HCT116 (cell line): ENCODE results near the gene PLEKHJ1. TPM values are rescaled to one million over a fixed set of nuclear protein-coding genes. Genes with fewer than 3 reads are reported as not detected.
A peak's percentile ranks its signal among the peaks of the same experiment; 100 is the strongest.

Source experiments
- ATAC-seq: fragments of 200-7000 bp; cut with Tn5 transposase; 2 replicates; pipeline ENCODE4 v1.9.1; 2020; ENCODE audit warnings: mild to moderate bottlenecking, moderate library complexity
- BruUV-seq: library from RNA; stranded (reverse); fragments of 400-500 nt; replicated peaks from 2 replicates; lab custom pipeline; 2021; lab: Mats Ljungman, UMichigan
- CTCF ChIA-PET: fragments of 300-600 bp; sonication (Branson Sonifier 250); formaldehyde crosslinking; loops from one replicate; lab custom pipeline; 2021; ENCODE audit warnings: antibody characterized with exemption; lab: Charles Lee
- POLR2A ChIA-PET: fragments of 300-600, 350-600 bp; sonication (Branson Sonifier 250); formaldehyde crosslinking; loops from one replicate; lab custom pipeline; 2021; ENCODE audit warnings: antibody characterized with exemption; lab: Charles Lee
- RAD21 ChIA-PET, 2 experiments: fragments of 300-600 bp; sonication (Branson Sonifier 250); formaldehyde crosslinking; loops; one replicate each; lab custom pipeline; 2023; ENCODE audit warnings: low total read pairs in 2 of 2; ENCODE audit not compliant: uncharacterized antibody in 2 of 2, unreplicated experiment in 2 of 2, low non-redundant PET in 1 of 2; lab: Charles Lee
- DNase-seq: peaks from one replicate; pipeline ENCODE4 v3.0.0-alpha.2; 2010; ENCODE audit warnings: low read depth, low spot score
- H2AFZ ChIP-seq: fragments of 200-600 bp; shearing (Covaris generic), sonication (generic); 2 replicates; pipeline ENCODE4 v1.6.1; 2017; ENCODE audit warnings: low read depth, mixed run types, mixed read lengths, antibody characterized with exemption, low read length; ENCODE audit not compliant: poor library complexity, severe bottlenecking
- H3K27ac ChIP-seq: 2 replicates; pipeline ENCODE4 v1.5.1; 2012; ENCODE audit warnings: low read depth, low read length
- H3K27me3 ChIP-seq: fragments of 200-600 bp; sonication (generic); 2 replicates; pipeline ENCODE4 v1.6.1; 2016; ENCODE audit warnings: mixed run types, low read length, mixed read lengths; ENCODE audit not compliant: insufficient read depth
- H3K36me3 ChIP-seq, 2 experiments: fragments of 200-500 bp in 1 of 2; fragments of 200-600 bp in 1 of 2; sonication (Bioruptor generic) in 1 of 2; sonication (generic) in 1 of 2; 2 replicates each; pipeline versions ENCODE4 v1.5.1 to v1.6.1; 2014 to 2016; ENCODE audit warnings: low read length in 2 of 2, inconsistent platforms in 1 of 2, mixed read lengths in 1 of 2, mixed run types in 1 of 2; ENCODE audit not compliant: insufficient read depth in 2 of 2, control insufficient read depth in 1 of 2
- H3K4me1 ChIP-seq, 2 experiments: fragments of 200-600 bp in 1 of 2; sonication (generic) in 1 of 2; 2 replicates each; pipeline versions ENCODE4 v1.5.1 to v1.6.1; 2012 to 2017; ENCODE audit warnings: low read length in 2 of 2, inconsistent platforms in 1 of 2, mild to moderate bottlenecking in 1 of 2, mixed read lengths in 1 of 2, mixed run types in 1 of 2, moderate library complexity in 1 of 2; ENCODE audit not compliant: insufficient read depth in 2 of 2, control insufficient read depth in 1 of 2
- H3K4me2 ChIP-seq: fragments of 200-600 bp; sonication (generic); 2 replicates; pipeline ENCODE4 v1.6.1; 2017; ENCODE audit warnings: mixed run types, low read length, mixed read lengths
- H3K4me3 ChIP-seq, 2 experiments: fragments of 200-600 bp in 1 of 2; sonication (generic) in 1 of 2; replicated peaks in 1 of 2; 2 replicates each; pipeline ENCODE4 v1.5.1; 2011 to 2016; ENCODE audit warnings: low read length in 2 of 2, control low read depth in 1 of 2, low read depth in 1 of 2, mild to moderate bottlenecking in 1 of 2, mixed read lengths in 1 of 2, mixed run types in 1 of 2
- H3K79me2 ChIP-seq: fragments of 200-600 bp; sonication (generic); 2 replicates; pipeline ENCODE4 v1.6.1; 2017; ENCODE audit warnings: mild to moderate bottlenecking, mixed run types, low read length, moderate library complexity, mixed read lengths; ENCODE audit not compliant: insufficient read depth
- H3K9ac ChIP-seq: fragments of 200-600 bp; sonication (generic); 2 replicates; pipeline ENCODE4 v1.6.1; 2016; ENCODE audit warnings: low read length, mixed read lengths
- H3K9me2 ChIP-seq: fragments of 200-600 bp; sonication (generic), shearing (Covaris generic); 2 replicates; pipeline ENCODE4 v1.6.1; 2017; ENCODE audit warnings: mixed run types, mild to moderate bottlenecking, moderate library complexity; ENCODE audit not compliant: insufficient read depth
- H3K9me3 ChIP-seq, 2 experiments: fragments of 200-500 bp in 1 of 2; fragments of 200-600 bp in 1 of 2; sonication (Bioruptor generic) in 1 of 2; sonication (generic) in 1 of 2; 2 replicates each; pipeline ENCODE4 v1.6.1; 2014 to 2017; ENCODE audit warnings: low read length in 2 of 2, mixed read lengths in 2 of 2, inconsistent platforms in 1 of 2, low read depth in 1 of 2, mild to moderate bottlenecking in 1 of 2, mixed run types in 1 of 2, moderate library complexity in 1 of 2; ENCODE audit not compliant: control insufficient read depth in 1 of 2, insufficient read depth in 1 of 2
- H4K20me1 ChIP-seq: fragments of 200-600 bp; sonication (generic), shearing (Covaris generic); 2 replicates; pipeline ENCODE4 v1.6.1; 2017; ENCODE audit warnings: mixed run types, mild to moderate bottlenecking, moderate library complexity; ENCODE audit not compliant: insufficient read depth
- CBX3 ChIP-seq: IDR thresholded peaks from 2 replicates; pipeline ENCODE4 v1.6.1; 2012; ENCODE audit warnings: low read depth
- CEBPB ChIP-seq: IDR thresholded peaks from 2 replicates; pipeline ENCODE4 v1.6.1; 2012; ENCODE audit warnings: low read depth
- EGR1 ChIP-seq: IDR thresholded peaks from 2 replicates; pipeline ENCODE4 v1.6.1; 2012; ENCODE audit warnings: low read depth
- ELF1 ChIP-seq: IDR thresholded peaks from 2 replicates; pipeline ENCODE4 v1.6.1; 2012; ENCODE audit warnings: low read depth, borderline replicate concordance
- EZH2phosphoT487 ChIP-seq: fragments of 200-600 bp; IDR thresholded peaks from 2 replicates; pipeline ENCODE4 v1.6.1; 2018; ENCODE audit warnings: antibody characterized with exemption, borderline replicate concordance
- JUND ChIP-seq: IDR thresholded peaks from 2 replicates; pipeline ENCODE4 v1.6.1; 2012
- POLR2A ChIP-seq: IDR thresholded peaks from 2 replicates; pipeline ENCODE4 v1.7.0; 2011; ENCODE audit warnings: borderline replicate concordance; ENCODE audit not compliant: insufficient read depth, insufficient read length; ENCODE audit errors: extremely low read depth
- POLR2AphosphoS5 ChIP-seq: IDR thresholded peaks from 2 replicates; pipeline ENCODE4 v1.6.1; 2011; ENCODE audit warnings: mild to moderate bottlenecking, low read depth, low read length, moderate library complexity
- RAD21 ChIP-seq: IDR thresholded peaks from 2 replicates; pipeline ENCODE4 v1.6.1; 2012; ENCODE audit warnings: low read depth, mild to moderate bottlenecking
- SP1 ChIP-seq: IDR thresholded peaks from 2 replicates; pipeline ENCODE4 v1.6.1; 2012; ENCODE audit warnings: low read depth
- ZFX ChIP-seq: fragments of 450-650 bp; IDR thresholded peaks from 2 replicates; pipeline ENCODE4 v1.6.1; 2017
- ZNF274 ChIP-seq: fragments of 200-500 bp; sonication (Bioruptor generic); IDR thresholded peaks from 2 replicates; pipeline ENCODE4 v1.6.1; 2014; ENCODE audit warnings: mild to moderate bottlenecking, low read depth, low read length, inconsistent platforms
- intact Hi-C: fragments of 100-400 bp; cut with micrococcal nuclease; formaldehyde crosslinking; loops from 2 replicates; pipeline ENCODE4 v1.10.0; 2022
- total RNA-seq: library from RNA; stranded (reverse); gene quantifications from one replicate; pipeline ENCODE4 v1.2.1, GENCODE V29; 2021; ENCODE audit not compliant: unreplicated experiment
- TF ChIP-seq, protein P1 (sequence below), 3 experiments: fragments of 200-600 bp in 1 of 3; sonication (generic) in 1 of 3; IDR thresholded peaks in 2 of 3; conservative IDR thresholded peaks in 1 of 3; 2 replicates each; pipeline ENCODE4 v1.5.1; 2012 to 2017; ENCODE audit warnings: low read depth in 2 of 3, low read length in 2 of 3, antibody characterized with exemption in 1 of 3, borderline replicate concordance in 1 of 3, control low read depth in 1 of 3, mild to moderate bottlenecking in 1 of 3, mixed read lengths in 1 of 3, mixed run types in 1 of 3, moderate library complexity in 1 of 3; ENCODE audit not compliant: insufficient read depth in 1 of 3
- TF ChIP-seq, protein P2 (sequence below): IDR thresholded peaks from 2 replicates; pipeline ENCODE4 v1.6.1; 2012

The PLEKHJ1 gene
- total RNA-seq, 1 experiment from 2014 or later: 88.2 TPM

DNA sequence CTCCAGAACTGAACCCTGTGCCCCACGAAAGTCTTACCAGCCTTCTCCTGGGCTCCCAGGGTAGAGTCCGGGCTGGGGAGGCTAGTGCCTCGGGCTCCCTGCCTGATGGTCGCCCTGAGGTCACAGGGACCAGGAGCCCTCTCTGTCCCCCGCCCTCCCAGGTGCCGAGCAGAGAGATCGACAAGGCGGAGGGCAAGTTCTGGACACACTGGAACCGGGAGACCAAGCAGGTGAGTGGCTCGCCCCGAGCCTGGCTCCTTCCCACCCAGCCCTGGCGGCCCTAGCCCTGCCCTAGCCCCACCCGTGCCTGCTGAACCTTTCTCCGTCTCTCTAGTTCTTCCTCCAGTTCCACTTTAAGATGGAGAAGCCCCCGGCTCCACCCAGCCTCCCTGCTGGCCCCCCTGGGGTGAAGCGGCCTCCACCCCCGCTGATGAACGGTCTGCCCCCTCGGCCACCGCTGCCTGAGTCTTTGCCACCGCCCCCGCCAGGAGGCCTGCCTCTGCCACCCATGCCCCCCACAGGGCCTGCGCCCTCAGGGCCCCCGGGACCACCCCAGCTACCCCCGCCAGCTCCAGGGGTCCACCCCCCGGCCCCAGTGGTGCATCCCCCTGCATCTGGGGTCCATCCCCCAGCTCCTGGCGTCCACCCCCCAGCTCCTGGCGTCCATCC, 11.4 kb upstream of the PLEKHJ1 start:
- Histone ChIP-seq H3K36me3 (peaks cover 36 to 52% of the 10 kb centered on the region in 2 experiments), H3K4me3 (no peak overlapping the region), H2AFZ (no peak overlapping the region), H4K20me1 (peaks cover 6% of the 10 kb centered on the region; the same call in 1 of the 2 replicates), H3K79me2 (peaks cover 38% of the 10 kb centered on the region), H3K4me1 (0 out of 4 replicates have a peak, but pooled peaks cover 0 to 4% of the 10 kb centered on the region in 2 experiments), H3K27ac (no peak overlapping the region; the same call in 1 of the 2 replicates), H3K4me2 (no peak overlapping the region), H3K9me3 (no peaks in the 10 kb centered on the region), H3K27me3 (no peaks in the 10 kb centered on the region), H3K9me2 (no peaks in the 10 kb centered on the region), H3K9ac (no peak overlapping the region)
- TF ChIP-seq POLR2AphosphoS5 (no peak), ZFX (no peak), JUND (no peak)
- DNase-seq (no peak), ATAC-seq (no peak)
- ChIA-PET RAD21 (no interaction called here), POLR2A (no interaction called here), CTCF (no interaction called here)
- intact Hi-C loops: no loop called here
- BruUV-seq: no TSS peak

DNA sequence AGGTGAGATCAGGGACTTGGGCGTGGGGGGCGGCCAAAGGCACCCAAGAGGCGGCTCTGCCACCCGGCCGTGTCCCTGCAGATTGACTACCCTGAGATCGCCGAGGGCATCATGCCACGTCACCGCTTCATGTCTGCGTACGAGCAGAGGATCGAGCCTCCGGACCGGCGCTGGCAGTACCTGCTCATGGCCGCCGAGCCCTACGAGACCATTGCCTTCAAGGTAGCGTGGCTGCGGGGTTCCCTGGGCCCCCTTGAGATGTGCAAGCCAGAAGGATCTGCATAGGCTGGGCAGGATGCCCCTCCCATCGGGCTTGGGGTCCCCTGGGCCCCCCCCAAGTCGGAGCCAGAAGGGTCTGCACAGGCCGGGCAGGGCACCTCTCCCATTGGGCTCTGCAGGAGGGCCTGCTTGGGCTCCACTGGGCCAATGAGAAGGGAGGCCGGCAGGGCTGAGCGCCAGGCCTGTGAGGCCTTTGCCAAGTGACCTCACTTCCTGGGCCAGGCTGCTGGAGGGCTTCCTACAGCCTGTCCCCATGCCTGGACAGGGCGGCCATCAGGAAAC, 10.8 kb upstream of the PLEKHJ1 start:
- Histone ChIP-seq H3K27ac (no peak overlapping the region; the same call in 1 of the 2 replicates), H3K79me2 (peaks cover 45% of the 10 kb centered on the region), H3K4me2 (no peak overlapping the region), H3K36me3 (peaks cover 36 to 59% of the 10 kb centered on the region in 2 experiments), H3K9me2 (no peaks in the 10 kb centered on the region), H2AFZ (no peak overlapping the region), H3K27me3 (no peaks in the 10 kb centered on the region), H3K9me3 (no peaks in the 10 kb centered on the region), H3K4me3 (no peak overlapping the region), H4K20me1 (peaks cover 6% of the 10 kb centered on the region; the same call in 1 of the 2 replicates), H3K9ac (no peak overlapping the region), H3K4me1 (0 out of 4 replicates have a peak, but pooled peaks cover 0 to 4% of the 10 kb centered on the region in 2 experiments)
- ATAC-seq: peak; percentile 46
- POLR2A ChIA-PET: no interaction called here
- DNase-seq: no peak
- no peak for TF ChIP-seq CEBPB
- no peak for TF ChIP-seq CBX3
- no peak for TF ChIP-seq ZNF274
- TF ChIP-seq RAD21: no peak
- no peak for TF ChIP-seq JUND
- no peak for TF ChIP-seq EGR1
- TF ChIP-seq SP1: no peak
- no peak for TF ChIP-seq POLR2A
- no peak for TF ChIP-seq EZH2phosphoT487
- TF ChIP-seq, protein P1, sequence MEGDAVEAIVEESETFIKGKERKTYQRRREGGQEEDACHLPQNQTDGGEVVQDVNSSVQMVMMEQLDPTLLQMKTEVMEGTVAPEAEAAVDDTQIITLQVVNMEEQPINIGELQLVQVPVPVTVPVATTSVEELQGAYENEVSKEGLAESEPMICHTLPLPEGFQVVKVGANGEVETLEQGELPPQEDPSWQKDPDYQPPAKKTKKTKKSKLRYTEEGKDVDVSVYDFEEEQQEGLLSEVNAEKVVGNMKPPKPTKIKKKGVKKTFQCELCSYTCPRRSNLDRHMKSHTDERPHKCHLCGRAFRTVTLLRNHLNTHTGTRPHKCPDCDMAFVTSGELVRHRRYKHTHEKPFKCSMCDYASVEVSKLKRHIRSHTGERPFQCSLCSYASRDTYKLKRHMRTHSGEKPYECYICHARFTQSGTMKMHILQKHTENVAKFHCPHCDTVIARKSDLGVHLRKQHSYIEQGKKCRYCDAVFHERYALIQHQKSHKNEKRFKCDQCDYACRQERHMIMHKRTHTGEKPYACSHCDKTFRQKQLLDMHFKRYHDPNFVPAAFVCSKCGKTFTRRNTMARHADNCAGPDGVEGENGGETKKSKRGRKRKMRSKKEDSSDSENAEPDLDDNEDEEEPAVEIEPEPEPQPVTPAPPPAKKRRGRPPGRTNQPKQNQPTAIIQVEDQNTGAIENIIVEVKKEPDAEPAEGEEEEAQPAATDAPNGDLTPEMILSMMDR (IDR thresholded peaks at IDR 0.05 in 2 of 3, conservative IDR thresholded peaks at IDR 0.05 in 1 of 3; ENCODE audit: borderline replicate concordance in 1 of 3, insufficient read depth in 1 of 3, low read depth in 2 of 3, low read length in 2 of 3): no peak
- no peak for TF ChIP-seq ELF1
- TF ChIP-seq, protein P2, sequence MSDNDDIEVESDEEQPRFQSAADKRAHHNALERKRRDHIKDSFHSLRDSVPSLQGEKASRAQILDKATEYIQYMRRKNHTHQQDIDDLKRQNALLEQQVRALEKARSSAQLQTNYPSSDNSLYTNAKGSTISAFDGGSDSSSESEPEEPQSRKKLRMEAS: no peak
- RAD21 ChIA-PET: no interaction called here
- no TSS peak for BruUV-seq
- intact Hi-C loops: no loop called here
- CTCF ChIA-PET: no interaction called here
